Measurements from ENCODE around the gene CERCAM. TPM values are rescaled to one million over a fixed set of nuclear protein-coding genes. Genes with fewer than 3 reads are reported as not detected.

The CERCAM gene
- total and polyA plus RNA-seq, 2 of the 13 experiments (the other 11 are each of a cell fraction or from before 2014, with no cell fraction given): 9.0 to 17.1 TPM

- no peak for TF ChIP-seq NFAT5 (CRISPR knock-in tag; IDR thresholded peaks at IDR 0.05)
- TF ChIP-seq XRCC5 (optimal IDR thresholded peaks at IDR 0.05; ENCODE audit: low read length): no peak
Observed at GRCh38 chr9:128389395-128390149, 31.1 kb upstream of the CERCAM start (continued).

- Histone ChIP-seq H3K4me2 (ENCODE audit: low read depth, low read length) (no peak overlapping the region), H3K4me3 (replicated peaks in 1 of 3; ENCODE audit: insufficient read depth in 1 of 3, low read depth in 2 of 3, low read length in 3 of 3) (no peak overlapping the region), H3K27me3 (ENCODE audit: control insufficient read depth in 1 of 2, insufficient read depth in 2 of 2, low read length in 2 of 2) (no peaks in the 10 kb centered on the region), H3K9me3 (ENCODE audit: low read length) (no peaks in the 10 kb centered on the region), H4K20me1 (ENCODE audit: insufficient read depth, low read length) (no peaks in the 10 kb centered on the region), H2AFZ (ENCODE audit: low read length) (no peak overlapping the region), H3K36me3 (replicated peaks in 1 of 2; ENCODE audit: control insufficient read depth in 1 of 2, insufficient read depth in 2 of 2, low read length in 2 of 2) (peaks cover 15 to 48% of the 10 kb centered on the region in 2 experiments), H3K27ac (ENCODE audit: extremely low read length, insufficient read depth, low read length) (no peak overlapping the region), H3K9ac (ENCODE audit: insufficient read depth, low read depth, low read length) (no peak overlapping the region), H3K4me1 (ENCODE audit: insufficient read depth, low read length) (peaks cover 14% of the 10 kb centered on the region), H3K79me2 (ENCODE audit: insufficient read depth, low read length) (no peaks in the 10 kb centered on the region)
- FAIRE-seq: no peak
- WGBS (ENCODE audit: low lambda C conversion rate): 95% methylated on average over 11 of the region's 11 CpGs
- POLR2A ChIA-PET: no interaction called here
- no peak for ATAC-seq
- no TSS peak for BruUV-seq (replicated peaks)
- intact Hi-C loops (cut with micrococcal nuclease; ENCODE audit: unreplicated experiment) (no loop called here), in situ Hi-C loops (cut with HindIII; ENCODE audit: extremely low pct_ligation_motif_present, low pct_unique_long_range_greater_than_20kb) (no loop called here)
- CTCF ChIA-PET (ENCODE audit: low intra/inter-chr PET ratio, low total read pairs): no interaction called here
- DNase-seq (ENCODE audit: low spot score): no peak
- TF ChIP-seq CENPX (CRISPR knock-in tag; IDR thresholded peaks at IDR 0.05) (no peak), ELF4 (CRISPR knock-in tag; IDR thresholded peaks at IDR 0.05; ENCODE audit: borderline replicate concordance) (no peak), CERS6 (CRISPR knock-in tag; IDR thresholded peaks at IDR 0.05) (no peak), ZNF609 (CRISPR knock-in tag; IDR thresholded peaks at IDR 0.05; ENCODE audit: borderline replicate concordance) (no peak), CREB1 (IDR thresholded peaks at IDR 0.05) (no peak), CREB1 (CRISPR knock-in tag; IDR thresholded peaks at IDR 0.05) (no peak), ZNF33A (CRISPR knock-in tag; IDR thresholded peaks at IDR 0.05; ENCODE audit: borderline replicate concordance) (no peak), NKX3-1 (CRISPR knock-in tag; IDR thresholded peaks at IDR 0.05) (no peak)
Observed at GRCh38 chr9:128390150-128390812, 30.4 kb upstream of the CERCAM start.

All from HepG2 (cell line).